Islet of Langerhans (tissue), 1 donor: ENCODE measurements around the gene ADGRV1.
"Not testable (repeated sequence)": the region's sequence is repeated elsewhere in the genome, so short reads cannot be mapped to it uniquely, and the experiment has no call there.

Experiments used
- FAIRE-seq: peaks from one replicate; lab custom pipeline; 2011; peaks lifted over from hg19 to GRCh38; lab: Jason Lieb, UNC

ADGRV1 gene

GRCh38 chr5:90996089-90996488 is 437.5 kb downstream of the ADGRV1 start:
- FAIRE-seq = no peak

GRCh38 chr5:90997082-90997481 is 438.5 kb downstream of the ADGRV1 start:
- no peak for FAIRE-seq

GRCh38 chr5:91000743-91001142 is 442.1 kb downstream of the ADGRV1 start:
- FAIRE-seq = no peak

- FAIRE-seq = no peak
Observed at GRCh38 chr5:91006713-91007112, 448.1 kb downstream of the ADGRV1 start.

GRCh38 chr5:91007251-91007650 is 448.7 kb downstream of the ADGRV1 start:
- no peak for FAIRE-seq

- FAIRE-seq = peak; percentile 92
Observed at GRCh38 chr5:91007780-91008402, 449.3 kb downstream of the ADGRV1 start.

GRCh38 chr5:91010090-91010489 is 451.5 kb downstream of the ADGRV1 start:
- FAIRE-seq = no peak

GRCh38 chr5:91011029-91011428 is 452.4 kb downstream of the ADGRV1 start:
- peak; percentile 68 for FAIRE-seq

- FAIRE-seq = not testable (repeated sequence)
Observed at GRCh38 chr5:91012867-91013266, 454.3 kb downstream of the ADGRV1 start.

- no peak for FAIRE-seq
Observed at GRCh38 chr5:91016322-91016721, 457.7 kb downstream of the ADGRV1 start.

- FAIRE-seq = no peak
Observed at GRCh38 chr5:91016954-91017700, 458.5 kb downstream of the ADGRV1 start.

- no peak for FAIRE-seq
Observed at GRCh38 chr5:91018200-91018599, 459.6 kb downstream of the ADGRV1 start.

GRCh38 chr5:91018712-91019371 is 460.2 kb downstream of the ADGRV1 start:
- FAIRE-seq = no peak

- no peak for FAIRE-seq
Observed at GRCh38 chr5:91020065-91020800, 461.6 kb downstream of the ADGRV1 start.

- FAIRE-seq = no peak
Observed at GRCh38 chr5:91022518-91022917, 463.9 kb downstream of the ADGRV1 start.

- no peak for FAIRE-seq
Observed at GRCh38 chr5:91024206-91024605, 465.6 kb downstream of the ADGRV1 start.

GRCh38 chr5:91024727-91025126 is 466.1 kb downstream of the ADGRV1 start:
- no peak for FAIRE-seq

- no peak for FAIRE-seq
Observed at GRCh38 chr5:91025449-91025848, 466.9 kb downstream of the ADGRV1 start.

GRCh38 chr5:91025956-91026355 is 467.4 kb downstream of the ADGRV1 start:
- no peak for FAIRE-seq

GRCh38 chr5:91026466-91026865 is 467.9 kb downstream of the ADGRV1 start:
- no peak for FAIRE-seq

- FAIRE-seq = peak; percentile 41
Observed at GRCh38 chr5:91027405-91028139, 469.0 kb downstream of the ADGRV1 start.

GRCh38 chr5:91028499-91028956 is 469.9 kb downstream of the ADGRV1 start:
- no peak for FAIRE-seq
